Neural cell (in vitro differentiated cells): ENCODE results near the gene WDR17.

Experiments used
- CTCF ChIP-seq: fragments of 450-650 bp; IDR thresholded peaks from 2 replicates; pipeline ENCODE4 v1.5.1; 2014; ENCODE audit warnings: antibody characterized with exemption, mild to moderate bottlenecking, moderate library complexity; ENCODE audit not compliant: poor library complexity, severe bottlenecking
- EP300 ChIP-seq: fragments of 450-650 bp; conservative IDR thresholded peaks from 2 replicates; pipeline ENCODE4 v1.6.1; 2014; ENCODE audit warnings: antibody characterized with exemption, mild to moderate bottlenecking, moderate library complexity; ENCODE audit not compliant: poor library complexity, severe bottlenecking
- EZH2 ChIP-seq: fragments of 200-600, 300-800 bp; shearing (Covaris generic), sonication (generic); IDR thresholded peaks from 2 replicates; pipeline ENCODE4 v1.6.1; 2014; ENCODE audit warnings: antibody characterized with exemption, low read length, borderline replicate concordance, mild to moderate bottlenecking; ENCODE audit not compliant: insufficient read depth, poor library complexity, severe bottlenecking
- REST ChIP-seq: IDR thresholded peaks from 2 replicates; pipeline ENCODE4 v1.6.1; 2012; ENCODE audit warnings: borderline replicate concordance
- SMC3 ChIP-seq: fragments of 450-650 bp; conservative IDR thresholded peaks from 2 replicates; pipeline ENCODE4 v1.6.1; 2014; ENCODE audit warnings: antibody characterized with exemption, mild to moderate bottlenecking, moderate library complexity; ENCODE audit not compliant: poor library complexity
- TAF1 ChIP-seq: IDR thresholded peaks from 2 replicates; pipeline ENCODE4 v1.6.1; 2012; ENCODE audit warnings: low read depth

- TF ChIP-seq CTCF (no peak), REST (no peak), EP300 (no peak), EZH2 (no peak), SMC3 (no peak), TAF1 (no peak)
These were observed 30.7 kb upstream of the WDR17 start for GRCh38 chr4:176034936-176035335.
